ENCODE results near the gene SORCS2. TPM values are rescaled to one million over a fixed set of nuclear protein-coding genes. Genes with fewer than 3 reads are reported as not detected.

SORCS2 gene
- total and polyA plus RNA-seq, 2 of the 4 experiments (the other 2 are of a cell fraction), result 0.36 to 0.62 TPM

GRCh38 chr4:7637971-7638370 is 445.6 kb downstream of the SORCS2 start:
- ChIA-PET POLR2A (ENCODE audit: unreplicated experiment) (no interaction called here), CTCF (no interaction called here)
- WGBS, 2 experiments (ENCODE audit: extremely low coverage in 2 of 2, insufficient read length in 1 of 2), result 30% methylated on average over 2 of the region's 11 CpGs; no CpG with 5 or more reads in 1 of the 2 experiments
- dilution Hi-C loops (cut with HindIII; ENCODE audit: low sequenced_read_pairs, unreplicated experiment), result no loop called here
- Histone ChIP-seq H4K5ac (ENCODE audit: low read depth, low read length) (no peak overlapping the region), H2BK15ac (ENCODE audit: low read depth, low read length) (no peak overlapping the region), H3K9me3 (ENCODE audit: control insufficient read depth, insufficient read depth, low read length) (no peaks in the 10 kb centered on the region), H2BK5ac (ENCODE audit: low read depth, low read length, poor library complexity, severe bottlenecking) (no peak overlapping the region), H2AFZ (replicated peaks; ENCODE audit: low read length, poor library complexity) (no peak overlapping the region), H4K91ac (ENCODE audit: insufficient read depth, low read depth, low read length) (no peak overlapping the region), H2BK120ac (ENCODE audit: low read depth, low read length) (no peak overlapping the region), H3K9me1 (ENCODE audit: insufficient read depth, low read length) (peaks cover 12% of the 10 kb centered on the region), H3K56ac (ENCODE audit: extremely low read depth, insufficient read depth, low read length) (no peak overlapping the region), H3K4me3 (ENCODE audit: insufficient read depth, low read depth, low read length) (no peak overlapping the region), H2AK5ac (ENCODE audit: low read depth, low read length) (no peak overlapping the region), H3K79me1 (ENCODE audit: low read depth in 1 of 2, low read length in 2 of 2) (no peaks in the 10 kb centered on the region), H3K14ac (replicated peaks; ENCODE audit: low read depth, low read length) (no peak overlapping the region), H2BK20ac (ENCODE audit: low read depth, low read length) (no peak overlapping the region), H4K8ac (ENCODE audit: low read depth in 2 of 2, low read length in 2 of 2) (no peak overlapping the region), H3K4me2 (ENCODE audit: low read depth, low read length) (no peak overlapping the region), H3K9ac (ENCODE audit: low read depth, low read length) (no peak overlapping the region), H4K20me1 (ENCODE audit: insufficient read depth, low read length) (no peaks in the 10 kb centered on the region), H3K36me3 (ENCODE audit: control insufficient read depth, insufficient read depth, low read length) (no peaks in the 10 kb centered on the region), H3K18ac (ENCODE audit: low read depth, low read length) (no peak overlapping the region), H3K4ac (ENCODE audit: low read depth, low read length) (no peak overlapping the region), H3K27me3 (ENCODE audit: control insufficient read depth, insufficient read depth, low read length) (peaks cover 12% of the 10 kb centered on the region), H3K23ac (ENCODE audit: low read depth, low read length) (no peak overlapping the region), H2AK9ac (replicated peaks; ENCODE audit: low read depth, low read length, poor library complexity) (no peak overlapping the region), H3K27ac (ENCODE audit: insufficient read depth, low read length) (no peak overlapping the region), H3K4me1 (ENCODE audit: control insufficient read depth, insufficient read depth, low read length) (no peaks in the 10 kb centered on the region; the same call in 1 of the 2 replicates)
- in situ Hi-C loops (cut with MboI; ENCODE audit: low sequenced_read_pairs), result no loop called here
- BruUV-seq (replicated peaks), result no TSS peak
- no peak for ATAC-seq (ENCODE audit: low read depth)
- TF ChIP-seq RCOR1 (IDR thresholded peaks at IDR 0.05; ENCODE audit: insufficient replicate concordance, low read length) (no peak), CHD1 (IDR thresholded peaks at IDR 0.05; ENCODE audit: low read depth, low read length) (no peak), RAD21 (IDR thresholded peaks at IDR 0.05; ENCODE audit: low read length) (no peak), USF2 (IDR thresholded peaks at IDR 0.05; ENCODE audit: low read depth, low read length) (no peak), FOS (IDR thresholded peaks at IDR 0.05; ENCODE audit: low read depth, low read length) (no peak), SMC3 (IDR thresholded peaks at IDR 0.05; ENCODE audit: low read depth, low read length) (no peak), MAFK (IDR thresholded peaks at IDR 0.05; ENCODE audit: low read depth, low read length) (no peak), CTCF (conservative IDR thresholded peaks at IDR 0.05; ENCODE audit: low read depth, low read length) (no peak), ELK1 (IDR thresholded peaks at IDR 0.05; ENCODE audit: borderline replicate concordance, low read depth, low read length) (no peak), NFE2L2 (IDR thresholded peaks at IDR 0.05; ENCODE audit: low read depth, low read length) (no peak), MXI1 (IDR thresholded peaks at IDR 0.05; ENCODE audit: borderline replicate concordance, low read depth, low read length) (no peak), MAZ (IDR thresholded peaks at IDR 0.05; ENCODE audit: borderline replicate concordance, low read depth, low read length) (no peak), POLR2A (IDR thresholded peaks at IDR 0.05; ENCODE audit: low read depth, low read length) (no peak), CEBPB (IDR thresholded peaks at IDR 0.05; ENCODE audit: low read depth, low read length) (no peak), RFX5 (IDR thresholded peaks at IDR 0.05; ENCODE audit: low read depth, low read length) (no peak), BHLHE40 (IDR thresholded peaks at IDR 0.05; ENCODE audit: low read depth, low read length) (no peak)
- no peak for DNase-seq
- intact Hi-C loops (cut with micrococcal nuclease), result no loop called here
